Thymus (tissue), 11 donors: ENCODE results near the gene HAUS7. TPM values are rescaled to one million over a fixed set of nuclear protein-coding genes. Genes with fewer than 3 reads are reported as not detected.

ENCODE experiments used
- DNase-seq, 9 donors: peaks; one replicate each; pipeline ENCODE4 v3.0.0-alpha.2; 2013; ENCODE audit warnings: low spot score in 9 of 9, low read depth in 6 of 9, missing footprints in 1 of 9
- H3K27ac ChIP-seq, 2 donors: one replicate each; pipeline ENCODE4 v1.5.1; 2013; ENCODE audit warnings: control low read depth in 1 of 2, low read depth in 1 of 2, low read length in 1 of 2, mild to moderate bottlenecking in 1 of 2, moderate library complexity in 1 of 2
- H3K27me3 ChIP-seq, 2 donors: one replicate each; pipeline ENCODE4 v1.5.1; 2013; ENCODE audit warnings: low read length in 1 of 2; ENCODE audit not compliant: control insufficient read depth in 2 of 2, insufficient read depth in 1 of 2
- H3K36me3 ChIP-seq, 2 donors: one replicate each; pipeline ENCODE4 v1.5.1; 2013; ENCODE audit warnings: low read length in 1 of 2, mild to moderate bottlenecking in 1 of 2, moderate library complexity in 1 of 2; ENCODE audit not compliant: control insufficient read depth in 2 of 2, insufficient read depth in 2 of 2
- H3K4me1 ChIP-seq, 2 donors: one replicate each; pipeline ENCODE4 v1.5.1; 2013; ENCODE audit warnings: low read length in 2 of 2; ENCODE audit not compliant: control insufficient read depth in 2 of 2, insufficient read depth in 2 of 2
- H3K4me3 ChIP-seq, 2 donors: one replicate each; pipeline ENCODE4 v1.5.1; 2013; ENCODE audit warnings: low read length in 2 of 2, control low read depth in 1 of 2, mild to moderate bottlenecking in 1 of 2
- H3K9me3 ChIP-seq, 2 donors: one replicate each; pipeline ENCODE4 v1.5.1; 2013; ENCODE audit warnings: low read length in 1 of 2, mild to moderate bottlenecking in 1 of 2; ENCODE audit not compliant: control insufficient read depth in 2 of 2, insufficient read depth in 1 of 2
- WGBS: extraction: QIAGEN DNeasy Blood & Tissue Kit; methylation state at CpG from one replicate; pipeline ENCODE4 v1.1.7; 2013; 5-methylcytosine and 5-hydroxymethylcytosine counted together
- polyA plus RNA-seq: library from polyadenylated mRNA; stranded (reverse); fragments of 200-250 nt; gene quantifications from one replicate; pipeline ENCODE4 v1.2.3, GENCODE V29; 2013
- total RNA-seq: library from RNA; stranded (reverse); fragments of 120-200 nt; gene quantifications from one replicate; pipeline ENCODE4 v1.2.4, GENCODE V29; 2013
- donor health status: healthy.

HAUS7 gene
- total and polyA plus RNA-seq, 2 donors, result 19.1 to 47.6 TPM

DNA sequence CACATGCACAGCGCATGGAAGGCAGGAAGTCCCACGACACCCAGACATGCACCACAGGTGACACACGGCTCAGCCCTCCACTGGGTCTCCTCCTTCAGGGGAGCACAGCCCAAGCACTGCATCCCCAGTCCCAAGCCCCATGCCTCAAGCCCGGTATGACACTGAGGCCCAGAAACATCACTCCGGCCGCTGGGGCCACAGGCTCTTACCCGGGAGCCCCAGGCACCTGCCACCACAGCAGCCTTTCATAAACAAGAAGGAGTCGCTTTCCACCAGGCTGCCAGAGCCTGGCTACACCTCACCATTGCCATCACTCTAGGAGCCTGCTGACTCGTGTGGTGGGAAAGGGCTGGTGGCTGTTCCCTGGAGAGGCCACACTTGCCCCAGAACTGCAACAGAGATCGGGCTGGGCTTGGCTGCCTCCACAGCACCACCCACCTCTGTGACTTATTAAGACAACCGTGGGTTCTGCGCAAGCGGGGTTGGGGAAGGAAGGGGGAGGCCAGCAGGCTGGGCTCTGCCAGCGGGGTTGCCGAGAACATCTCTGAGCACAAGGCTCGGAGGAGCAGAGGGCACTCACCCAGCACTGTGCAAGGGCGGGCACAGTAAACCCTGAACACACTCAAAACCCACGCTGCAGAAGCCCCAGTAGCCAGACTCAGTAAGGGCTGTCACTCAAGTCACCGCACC is 4.5 kb downstream of the HAUS7 start:
- DNase-seq, result no peak
- peaks cover 12 to 18% of the 10 kb centered on the region in 2 donors for H3K36me3 ChIP-seq
- 94% methylated on average over 19 of the region's 19 CpGs for WGBS
- no peak overlapping the region for H3K4me3 ChIP-seq
- H3K27me3 ChIP-seq, result no peaks in the 10 kb centered on the region
- H3K27ac ChIP-seq, result no peak overlapping the region
- H3K9me3 ChIP-seq, result no peaks in the 10 kb centered on the region
- H3K4me1 ChIP-seq, result peaks cover 5 to 11% of the 10 kb centered on the region in 2 donors

DNA sequence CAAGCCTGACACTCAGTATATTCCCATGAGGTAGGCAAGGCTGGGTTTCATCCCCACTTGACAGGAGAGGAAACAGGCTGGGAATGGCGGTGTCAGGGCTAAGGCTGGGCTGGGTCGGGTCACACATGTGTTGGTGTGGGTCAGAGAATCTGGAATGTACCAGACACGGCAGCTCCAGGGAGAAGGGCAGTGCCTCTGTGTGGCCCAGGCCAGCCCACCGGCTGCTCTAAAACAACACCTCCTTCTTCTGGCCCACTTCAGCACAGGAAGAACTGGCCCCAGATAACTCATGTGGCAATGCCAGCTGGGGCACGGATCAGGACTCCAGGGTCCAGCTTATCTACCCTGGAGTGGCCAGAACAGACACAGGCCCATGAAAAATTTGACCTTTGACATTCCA is 6.3 kb downstream of the HAUS7 start:
- Histone ChIP-seq H3K27me3 (no peaks in the 10 kb centered on the region), H3K4me3 (no peak overlapping the region), H3K27ac (no peak overlapping the region), H3K9me3 (no peaks in the 10 kb centered on the region), H3K4me1 (peaks cover 0 to 4% of the 10 kb centered on the region in 2 donors), H3K36me3 (peaks cover 12 to 18% of the 10 kb centered on the region in 2 donors)
- 98% methylated on average over 5 of the region's 5 CpGs for WGBS
- DNase-seq, result no peak

DNA sequence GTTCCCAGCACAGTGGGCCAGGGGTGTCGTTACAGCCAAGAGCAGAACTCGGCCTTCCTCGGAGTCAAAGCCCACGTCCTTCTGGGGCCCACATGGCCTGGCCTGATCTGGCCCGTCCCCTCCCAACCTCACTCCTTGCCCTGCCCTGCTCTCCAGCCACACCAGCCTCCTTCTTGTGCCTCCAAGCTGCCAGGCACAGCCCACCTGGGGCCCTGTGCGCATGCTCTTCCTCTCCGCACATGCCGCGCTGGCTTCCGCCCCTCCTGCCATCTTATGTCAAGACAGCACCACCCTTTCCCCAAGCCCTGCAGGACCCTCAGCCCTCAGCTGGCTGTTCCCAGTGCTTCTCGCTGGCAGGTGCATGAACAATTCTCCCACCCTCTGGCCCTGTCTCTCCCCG is 6.8 kb downstream of the HAUS7 start:
- H3K27me3 ChIP-seq, result no peaks in the 10 kb centered on the region
- H3K27ac ChIP-seq, result no peak overlapping the region
- WGBS, result 99% methylated on average over 12 of the region's 12 CpGs
- DNase-seq, result no peak
- H3K4me3 ChIP-seq, result no peak overlapping the region
- no peaks in the 10 kb centered on the region for H3K9me3 ChIP-seq
- no peaks in the 10 kb centered on the region for H3K4me1 ChIP-seq
- peaks cover 10 to 18% of the 10 kb centered on the region in 2 donors for H3K36me3 ChIP-seq

DNA sequence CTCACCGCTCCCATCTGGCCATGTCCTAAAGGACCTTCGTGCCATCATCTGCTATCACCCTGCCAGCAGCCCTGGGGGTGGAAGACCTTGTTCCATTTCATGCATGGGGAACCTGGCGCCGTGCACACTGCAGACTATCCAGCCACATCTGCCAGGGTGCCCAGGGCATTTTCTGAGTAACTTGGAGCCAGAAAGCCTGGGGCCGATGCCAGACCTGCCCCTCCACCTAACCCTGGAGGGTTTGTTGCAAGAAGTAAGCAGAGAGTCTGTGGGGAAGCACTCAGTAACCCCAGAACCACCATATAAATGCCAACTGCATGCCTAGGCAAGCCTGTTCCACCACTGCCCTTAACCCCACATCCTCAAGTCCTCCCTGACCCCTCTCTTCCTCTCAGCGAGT is 7.3 kb downstream of the HAUS7 start:
- Histone ChIP-seq H3K4me3 (no peak overlapping the region), H3K36me3 (peaks cover 11 to 18% of the 10 kb centered on the region in 2 donors), H3K27ac (no peak overlapping the region), H3K27me3 (no peaks in the 10 kb centered on the region), H3K9me3 (no peaks in the 10 kb centered on the region), H3K4me1 (no peaks in the 10 kb centered on the region)
- DNase-seq, result no peak
- 97% methylated on average over 6 of the region's 6 CpGs for WGBS

DNA sequence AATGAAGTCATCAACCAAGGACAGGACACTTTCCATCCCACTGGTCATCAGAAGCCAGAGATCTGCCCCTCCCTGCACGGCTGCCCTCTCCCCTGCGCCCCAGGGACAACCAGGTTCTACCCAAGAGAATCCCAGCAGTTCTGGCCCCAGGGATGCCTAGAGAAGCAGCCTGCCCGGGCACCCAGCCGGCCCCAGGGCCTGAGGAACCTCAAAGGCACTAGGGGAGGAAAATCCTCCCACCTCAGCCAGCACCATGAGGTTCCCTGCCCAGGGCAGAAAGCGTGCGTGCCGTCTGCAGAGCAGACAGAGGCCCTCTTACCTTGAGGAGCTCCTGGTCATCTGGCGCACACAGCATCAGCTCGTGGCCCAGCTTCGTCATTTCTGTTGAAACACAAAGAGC is 8.1 kb downstream of the HAUS7 start:
- no peak for DNase-seq
- Histone ChIP-seq H3K36me3 (peaks cover 11 to 18% of the 10 kb centered on the region in 2 donors), H3K9me3 (no peaks in the 10 kb centered on the region), H3K4me3 (no peak overlapping the region), H3K27ac (no peak overlapping the region), H3K4me1 (no peaks in the 10 kb centered on the region), H3K27me3 (no peaks in the 10 kb centered on the region)
- 98% methylated on average over 10 of the region's 10 CpGs for WGBS

DNA sequence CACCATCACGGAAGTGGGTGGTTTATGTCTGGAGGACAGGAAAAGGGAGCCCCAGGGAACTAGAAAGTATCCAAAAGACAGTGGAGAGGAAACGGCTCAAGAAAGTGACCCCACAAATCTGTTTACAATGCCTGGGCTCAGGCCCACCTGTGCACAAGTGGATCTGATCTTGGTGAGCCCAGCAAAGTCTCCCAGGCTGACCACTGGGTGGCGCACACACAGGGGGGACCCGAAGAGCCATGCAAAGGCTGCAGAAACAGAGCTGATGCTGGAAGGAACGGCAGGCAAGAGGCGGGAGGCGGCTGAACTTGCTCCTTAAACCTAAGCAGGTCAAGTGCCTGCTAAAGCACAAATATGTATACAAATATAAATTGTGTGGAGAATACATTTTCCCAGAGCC is 9.6 kb downstream of the HAUS7 start:
- DNase-seq, result peak in 2 of 9 donors; percentile 50 to 52
- WGBS, result 68% methylated on average over 7 of the region's 7 CpGs
- peaks cover 11 to 29% of the 10 kb centered on the region in 2 donors for H3K36me3 ChIP-seq

DNA sequence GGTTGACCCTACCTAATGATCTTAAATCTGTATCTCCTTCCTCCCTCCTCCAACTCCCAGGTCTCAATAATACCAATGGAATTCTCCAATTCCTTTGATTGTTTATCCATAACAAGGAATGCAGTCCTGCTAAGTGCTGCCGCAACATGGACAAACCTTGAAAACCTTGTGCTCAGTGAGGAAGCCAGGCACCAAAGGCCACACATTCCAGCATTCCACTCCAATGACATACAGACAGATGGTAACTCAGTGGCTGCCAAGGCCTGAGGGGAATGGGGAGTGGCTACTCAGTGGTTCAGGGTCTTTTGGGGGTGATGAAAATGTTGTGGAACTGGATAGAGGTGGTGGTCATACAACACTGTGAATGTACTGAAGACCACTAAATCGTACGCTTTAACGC is 10.4 kb downstream of the HAUS7 start:
- WGBS, result 99% methylated on average over 4 of the region's 4 CpGs
- no peaks in the 10 kb centered on the region for H3K9me3 ChIP-seq
- H3K4me1 ChIP-seq, result no peaks in the 10 kb centered on the region
- DNase-seq, result no peak
- H3K27me3 ChIP-seq, result no peaks in the 10 kb centered on the region
- peaks cover 11 to 35% of the 10 kb centered on the region in 2 donors for H3K36me3 ChIP-seq
- H3K27ac ChIP-seq, result no peak overlapping the region
- no peak overlapping the region for H3K4me3 ChIP-seq

More for the DNA sequence above, 9.6 kb downstream of the HAUS7 start:
- no peak overlapping the region for H3K4me3 ChIP-seq
- H3K9me3 ChIP-seq, result no peaks in the 10 kb centered on the region
- H3K27me3 ChIP-seq, result no peaks in the 10 kb centered on the region
- H3K27ac ChIP-seq, result no peak overlapping the region
- no peaks in the 10 kb centered on the region for H3K4me1 ChIP-seq

DNA sequence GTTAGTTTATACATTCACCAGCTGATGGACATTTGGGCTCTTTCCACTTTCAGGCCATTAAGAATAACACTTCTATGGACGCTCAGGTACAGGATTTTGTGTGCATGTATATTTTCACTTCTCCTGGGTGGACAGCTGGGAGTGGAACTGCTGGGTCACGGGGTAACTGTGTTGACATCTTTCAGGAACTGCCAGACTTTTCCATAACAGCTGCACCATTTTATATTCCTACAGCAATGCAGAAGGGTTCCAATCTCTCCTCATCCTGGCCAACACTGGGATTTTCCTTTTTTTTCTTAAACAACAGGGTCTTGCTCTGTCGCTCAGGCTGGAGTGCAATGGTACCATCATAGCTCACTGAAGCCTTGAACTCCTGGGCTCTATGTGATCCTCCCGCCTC is 11.9 kb downstream of the HAUS7 start:
- no peak overlapping the region for H3K27ac ChIP-seq
- WGBS, result 95% methylated on average over 4 of the region's 4 CpGs
- H3K9me3 ChIP-seq, result no peaks in the 10 kb centered on the region
- no peak overlapping the region for H3K4me3 ChIP-seq
- no peaks in the 10 kb centered on the region for H3K4me1 ChIP-seq
- H3K36me3 ChIP-seq, result peaks cover 6 to 37% of the 10 kb centered on the region in 2 donors
- no peak for DNase-seq
- no peaks in the 10 kb centered on the region for H3K27me3 ChIP-seq

DNA sequence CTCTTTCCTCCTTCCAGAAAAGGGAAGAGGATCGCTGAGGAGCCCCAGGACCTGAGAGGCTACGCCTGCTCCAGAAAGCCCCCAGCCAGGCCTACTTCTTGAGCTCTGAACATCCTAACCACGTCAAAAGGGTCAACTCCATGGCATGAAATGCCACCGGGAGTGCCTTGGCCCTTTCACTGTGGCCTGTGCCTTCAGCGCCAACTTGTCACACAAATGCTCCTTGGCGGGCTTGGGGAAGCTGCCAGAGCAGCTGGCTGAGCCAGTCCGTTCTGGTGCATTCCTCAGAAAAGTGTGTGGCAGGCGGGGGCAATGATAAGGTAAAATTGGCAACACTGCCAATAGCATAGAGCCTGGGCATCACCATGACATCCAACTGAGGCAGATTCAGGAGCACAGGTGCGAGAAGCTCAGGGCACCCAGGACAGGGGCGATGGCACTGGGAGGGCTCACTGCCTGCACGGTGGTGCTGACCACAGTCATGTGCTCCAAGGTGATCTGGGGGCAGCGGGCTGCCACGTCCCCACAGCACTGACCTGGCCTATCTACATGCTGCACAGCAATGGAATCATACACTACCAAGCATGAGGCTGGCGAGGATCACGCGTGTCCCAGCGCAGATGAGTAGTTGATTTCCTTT is 12.4 kb downstream of the HAUS7 start:
- Histone ChIP-seq H3K36me3 (peaks cover 6 to 35% of the 10 kb centered on the region in 2 donors), H3K4me1 (no peaks in the 10 kb centered on the region), H3K4me3 (no peak overlapping the region), H3K27ac (no peak overlapping the region), H3K27me3 (no peaks in the 10 kb centered on the region), H3K9me3 (no peaks in the 10 kb centered on the region)
- 98% methylated on average over 17 of the region's 17 CpGs for WGBS
- no peak for DNase-seq
